HG02571 (cell line): ENCODE results near the gene PEF1.

Experiments
- ATAC-seq: cut with Tn5 transposase; IDR thresholded peaks from one replicate; pipeline ENCODE4 v1.9.1; 2021; ENCODE audit warnings: mild to moderate bottlenecking, moderate library complexity; ENCODE audit not compliant: unreplicated experiment

Gene PEF1

DNA sequence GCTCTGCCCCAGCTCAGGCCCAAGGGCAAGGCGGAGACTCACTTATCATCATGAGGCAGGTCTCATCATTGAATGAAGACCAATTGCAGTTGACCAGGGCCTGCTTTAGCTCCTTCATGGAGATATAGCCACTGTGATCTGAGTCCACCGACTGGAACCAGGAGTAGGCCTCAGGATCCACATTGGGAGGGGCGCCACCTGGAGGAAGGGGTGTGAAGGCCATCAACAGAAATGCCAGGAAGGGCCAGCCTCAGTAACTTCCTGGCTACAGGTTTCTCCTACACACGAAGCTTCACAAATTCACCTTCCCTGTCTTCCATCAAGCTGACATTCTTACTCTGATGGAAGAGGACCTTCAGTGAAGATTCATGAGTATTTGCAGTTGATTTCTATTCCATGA is 11.6 kb downstream of the PEF1 start:
- ATAC-seq, result no peak

DNA sequence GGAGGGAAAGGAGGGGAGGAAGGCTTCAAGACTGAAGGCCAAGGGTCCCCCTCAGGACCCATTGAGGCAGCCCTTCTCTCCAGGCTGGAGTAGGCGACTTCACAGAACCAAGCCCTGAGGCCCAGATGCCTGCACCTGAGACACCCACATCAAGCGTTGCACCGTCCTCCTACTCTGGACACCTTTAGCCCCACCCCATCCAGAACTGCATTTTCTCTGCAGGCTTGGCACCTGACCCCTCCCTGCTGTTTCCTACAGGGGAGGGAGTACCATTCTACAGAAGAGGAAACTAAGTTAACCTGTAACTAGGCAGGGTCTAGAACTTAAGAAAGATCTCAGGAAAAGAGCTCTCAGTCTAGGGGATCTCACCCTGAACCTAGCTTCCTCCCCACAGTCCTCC is 12.0 kb downstream of the PEF1 start:
- ATAC-seq, result no peak

GRCh38 chr1:31628931-31629556 is 15.6 kb downstream of the PEF1 start:
- ATAC-seq, result no peak

DNA sequence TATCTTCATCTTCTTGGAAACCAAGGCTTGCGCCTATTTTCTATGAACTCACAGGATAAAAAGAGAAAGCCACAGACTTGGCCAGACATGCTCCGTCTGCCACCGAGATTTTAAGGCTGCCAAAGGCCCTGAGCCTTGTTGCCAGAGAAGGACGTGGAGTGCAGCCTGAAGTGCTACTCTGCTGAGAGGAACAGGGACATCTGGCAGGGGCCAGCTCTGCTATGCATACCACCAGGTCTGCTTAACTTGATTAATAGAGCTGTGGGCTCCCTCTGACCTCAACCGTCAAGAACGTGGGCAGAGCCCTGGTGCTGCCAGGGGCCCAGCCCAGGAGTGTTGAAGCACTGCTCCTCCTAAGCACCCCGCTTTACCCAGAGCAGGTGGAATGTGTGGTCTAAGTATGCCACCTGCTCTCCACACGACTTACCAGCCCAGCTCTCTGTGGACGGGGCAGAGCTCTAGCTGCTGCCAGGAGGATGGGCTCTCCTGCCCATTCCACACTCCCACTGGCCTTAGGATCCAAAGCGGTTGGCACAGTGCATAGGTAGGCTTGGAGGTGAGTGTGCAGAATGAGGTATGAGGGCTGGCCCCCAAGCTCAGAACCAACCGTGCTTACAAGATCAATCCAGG is 16.6 kb downstream of the PEF1 start:
- ATAC-seq, result no peak

DNA sequence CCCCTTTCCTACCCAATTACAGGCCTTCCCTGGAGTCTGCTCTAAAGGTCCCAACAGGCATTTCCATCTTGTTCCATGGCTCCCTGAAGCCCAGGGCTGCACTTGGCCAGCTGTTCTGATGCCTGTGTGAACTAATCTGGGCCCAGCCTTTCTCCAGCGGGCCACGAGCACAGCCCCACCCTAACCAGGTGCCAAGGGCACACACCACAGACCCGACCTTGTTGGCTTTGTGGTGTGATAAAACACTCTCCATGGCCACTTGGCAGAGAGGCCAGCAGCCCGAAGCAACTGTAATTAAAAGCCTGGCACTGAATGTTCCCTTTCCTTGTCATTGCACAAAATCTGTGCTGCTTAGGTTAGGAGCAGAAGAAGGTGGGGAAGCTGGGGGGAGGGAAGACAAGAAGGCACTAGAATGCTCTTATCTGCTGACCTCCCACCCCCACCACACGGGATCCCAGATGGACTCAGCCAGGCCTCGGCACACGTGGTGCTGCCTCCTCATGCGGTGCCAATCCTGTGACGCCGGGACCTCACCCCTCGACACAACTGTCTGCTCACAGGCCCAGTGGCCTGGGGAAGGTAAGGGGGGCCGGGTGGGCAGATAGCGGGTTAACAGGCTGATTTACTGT is 17.3 kb downstream of the PEF1 start:
- ATAC-seq, result no peak

DNA sequence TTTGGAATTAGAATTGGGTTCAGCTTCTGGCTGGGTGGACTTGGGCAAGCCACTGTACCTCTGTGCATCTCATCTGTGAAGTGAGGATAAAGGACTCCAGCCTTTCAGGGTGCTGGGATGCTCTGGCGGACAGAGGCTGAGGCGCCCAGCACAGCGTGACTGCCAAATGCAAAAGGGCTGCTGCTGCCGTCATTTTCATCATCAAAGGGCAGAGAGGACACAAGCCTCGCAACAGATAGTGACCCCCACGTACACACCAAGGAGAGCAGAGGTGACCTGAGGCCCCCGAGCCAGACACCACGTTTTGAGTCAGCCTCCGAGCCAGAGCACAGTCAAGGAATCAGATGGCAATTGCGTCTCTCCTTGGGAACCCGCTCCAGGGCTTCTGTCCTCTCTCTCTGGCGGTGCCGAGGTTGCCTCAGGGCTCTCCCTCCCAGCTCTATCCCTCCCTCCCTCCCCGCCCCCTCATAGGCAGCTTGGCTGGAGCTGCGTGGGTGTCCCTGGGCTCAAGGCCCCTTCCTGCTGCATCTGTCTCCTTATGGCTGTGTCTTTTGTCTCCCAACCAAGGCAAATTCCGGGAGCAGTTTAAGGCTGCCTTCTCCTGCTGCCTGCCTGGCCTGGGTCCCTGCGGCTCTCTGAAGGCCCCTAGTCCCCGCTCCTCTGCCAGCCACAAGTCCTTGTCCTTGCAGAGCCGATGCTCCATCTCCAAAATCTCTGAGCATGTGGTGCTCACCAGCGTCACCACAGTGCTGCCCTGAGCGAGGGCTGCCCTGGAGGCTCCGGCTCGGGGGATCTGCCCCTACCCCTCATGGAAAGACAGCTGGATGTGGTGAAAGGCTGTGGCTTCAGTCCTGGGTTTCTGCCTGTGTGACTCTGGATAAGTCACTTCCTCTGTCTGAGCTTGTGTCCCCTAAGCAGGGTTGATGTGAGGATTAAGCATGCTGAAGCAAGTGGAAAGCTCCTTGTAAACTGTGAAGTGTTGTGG is 18.2 kb downstream of the PEF1 start:
- ATAC-seq, result no peak

GRCh38 chr1:31625561-31626222 is 19.0 kb downstream of the PEF1 start:
- ATAC-seq, result no peak

DNA sequence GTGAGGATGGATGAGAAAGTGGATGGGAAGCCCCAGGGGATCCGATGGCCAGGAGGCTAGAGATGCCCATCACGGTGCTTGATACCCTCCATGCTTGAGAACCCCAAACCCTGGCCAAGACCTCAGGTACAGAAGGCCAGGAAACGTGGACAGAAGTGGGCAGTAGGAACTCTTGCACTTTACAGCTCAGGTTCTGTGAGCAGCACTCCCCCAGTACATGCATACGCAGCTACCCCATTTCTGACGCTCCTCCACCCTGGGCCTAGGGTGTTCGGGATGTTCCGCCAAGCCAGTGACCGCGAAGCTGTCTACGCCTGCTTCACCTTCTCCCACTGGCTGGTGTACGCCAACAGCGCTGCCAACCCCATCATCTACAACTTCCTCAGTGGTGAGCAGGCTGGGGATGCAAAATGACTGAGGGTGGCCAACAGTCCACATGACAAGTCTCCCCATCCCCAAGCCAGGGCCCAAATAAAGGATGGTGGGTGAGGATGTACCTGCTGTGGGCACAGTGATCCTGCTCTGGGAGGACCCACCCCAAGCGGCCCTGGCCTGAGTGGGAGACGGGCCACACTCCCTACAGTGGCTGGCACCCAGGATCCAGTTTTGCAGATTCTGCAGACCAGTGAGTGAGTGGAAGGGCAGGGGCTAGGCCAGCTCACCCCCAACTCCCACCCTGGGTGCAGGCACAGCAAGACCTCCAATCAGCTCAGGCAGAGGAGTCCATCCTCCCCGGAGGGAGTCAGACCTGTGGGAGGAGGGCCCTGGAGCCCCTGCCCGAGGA is 19.8 kb downstream of the PEF1 start:
- ATAC-seq, result no peak

GRCh38 chr1:31624309-31624708 is 20.4 kb downstream of the PEF1 start:
- ATAC-seq, result no peak

GRCh38 chr1:31623365-31623764 is 21.3 kb downstream of the PEF1 start:
- ATAC-seq, result no peak

- no peak for ATAC-seq
Measured at GRCh38 chr1:31621847-31622730, 22.6 kb downstream of the PEF1 start.

DNA sequence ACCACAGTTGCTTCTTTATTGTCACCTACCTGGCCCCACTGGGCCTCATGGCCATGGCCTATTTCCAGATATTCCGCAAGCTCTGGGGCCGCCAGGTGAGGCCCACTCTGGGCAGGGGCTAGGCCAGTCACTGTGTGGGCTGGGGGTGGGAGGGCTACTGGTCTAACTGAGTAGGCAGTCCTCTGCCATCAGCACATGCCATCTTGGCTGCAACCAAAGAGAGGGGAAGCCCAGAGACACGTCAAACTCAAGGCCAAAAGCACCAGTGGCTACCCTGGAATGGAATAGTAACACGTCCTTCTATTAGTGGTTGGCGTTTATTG is 23.2 kb downstream of the PEF1 start:
- ATAC-seq, result no peak

DNA sequence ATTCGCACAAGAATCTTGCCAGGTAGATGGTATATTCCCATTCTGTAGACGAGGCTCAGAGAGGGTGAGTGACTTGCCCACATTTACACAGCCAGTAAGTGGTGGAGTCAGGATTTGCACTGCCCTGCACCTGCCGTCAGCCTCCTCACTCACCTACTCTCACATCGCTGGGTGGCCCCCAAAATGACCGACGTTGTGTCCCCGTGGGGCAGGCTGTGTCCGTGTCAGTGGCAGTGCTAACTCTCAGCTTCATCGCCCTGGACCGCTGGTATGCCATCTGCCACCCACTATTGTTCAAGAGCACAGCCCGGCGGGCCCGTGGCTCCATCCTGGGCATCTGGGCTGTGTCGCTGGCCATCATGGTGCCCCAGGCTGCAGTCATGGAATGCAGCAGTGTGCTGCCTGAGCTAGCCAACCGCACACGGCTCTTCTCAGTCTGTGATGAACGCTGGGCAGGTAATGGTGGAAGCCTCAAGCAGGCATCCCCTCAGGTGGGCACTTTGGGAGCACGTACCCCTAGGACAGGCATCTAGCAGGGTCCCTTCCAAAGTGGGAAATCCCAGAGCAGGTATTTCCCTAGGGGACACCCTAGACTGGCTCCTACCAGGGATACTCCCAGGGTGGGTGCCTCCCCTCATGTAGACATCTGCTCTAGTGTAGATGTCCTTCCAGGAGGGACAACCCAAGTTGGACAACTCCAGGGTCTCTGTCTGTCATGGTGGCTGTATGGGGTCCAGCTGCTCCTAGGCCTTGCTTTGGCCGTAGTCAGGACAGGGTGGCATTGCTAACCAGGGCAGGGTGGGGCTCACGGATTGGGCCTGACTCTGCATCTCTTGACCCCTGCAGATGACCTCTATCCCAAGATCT is 23.8 kb downstream of the PEF1 start:
- no peak for ATAC-seq

DNA sequence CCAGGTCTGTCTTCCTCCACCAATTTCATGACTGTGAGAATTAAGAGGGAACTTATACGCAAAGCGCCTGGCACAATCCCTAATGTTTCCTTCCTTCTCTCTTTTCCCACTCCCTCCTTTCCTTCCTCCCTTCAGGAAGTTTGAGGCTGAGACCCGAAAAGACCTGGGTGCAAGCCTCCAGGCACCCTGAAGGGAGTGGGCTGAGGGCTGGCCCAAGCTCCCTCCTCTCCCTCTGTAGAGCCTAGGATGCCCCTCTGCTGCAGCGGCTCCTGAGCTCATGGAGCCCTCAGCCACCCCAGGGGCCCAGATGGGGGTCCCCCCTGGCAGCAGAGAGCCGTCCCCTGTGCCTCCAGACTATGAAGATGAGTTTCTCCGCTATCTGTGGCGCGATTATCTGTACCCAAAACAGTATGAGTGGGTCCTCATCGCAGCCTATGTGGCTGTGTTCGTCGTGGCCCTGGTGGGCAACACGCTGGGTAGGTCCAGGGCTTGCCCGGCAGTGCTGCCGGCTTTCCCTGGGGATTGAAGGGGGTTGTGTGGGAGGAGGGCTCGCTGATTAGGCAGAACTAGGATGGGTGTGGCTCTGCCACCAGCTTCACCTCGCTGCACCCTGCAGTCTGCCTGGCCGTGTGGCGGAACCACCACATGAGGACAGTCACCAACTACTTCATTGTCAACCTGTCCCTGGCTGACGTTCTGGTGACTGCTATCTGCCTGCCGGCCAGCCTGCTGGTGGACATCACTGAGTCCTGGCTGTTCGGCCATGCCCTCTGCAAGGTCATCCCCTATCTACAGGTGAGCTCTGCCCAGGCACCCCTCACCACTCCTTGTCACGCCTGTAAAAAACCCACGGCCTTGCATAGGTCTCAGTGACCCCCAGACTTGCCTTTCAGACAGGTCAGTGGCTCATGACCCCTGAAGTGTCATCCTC is 25.5 kb downstream of the PEF1 start:
- ATAC-seq, result no peak

DNA sequence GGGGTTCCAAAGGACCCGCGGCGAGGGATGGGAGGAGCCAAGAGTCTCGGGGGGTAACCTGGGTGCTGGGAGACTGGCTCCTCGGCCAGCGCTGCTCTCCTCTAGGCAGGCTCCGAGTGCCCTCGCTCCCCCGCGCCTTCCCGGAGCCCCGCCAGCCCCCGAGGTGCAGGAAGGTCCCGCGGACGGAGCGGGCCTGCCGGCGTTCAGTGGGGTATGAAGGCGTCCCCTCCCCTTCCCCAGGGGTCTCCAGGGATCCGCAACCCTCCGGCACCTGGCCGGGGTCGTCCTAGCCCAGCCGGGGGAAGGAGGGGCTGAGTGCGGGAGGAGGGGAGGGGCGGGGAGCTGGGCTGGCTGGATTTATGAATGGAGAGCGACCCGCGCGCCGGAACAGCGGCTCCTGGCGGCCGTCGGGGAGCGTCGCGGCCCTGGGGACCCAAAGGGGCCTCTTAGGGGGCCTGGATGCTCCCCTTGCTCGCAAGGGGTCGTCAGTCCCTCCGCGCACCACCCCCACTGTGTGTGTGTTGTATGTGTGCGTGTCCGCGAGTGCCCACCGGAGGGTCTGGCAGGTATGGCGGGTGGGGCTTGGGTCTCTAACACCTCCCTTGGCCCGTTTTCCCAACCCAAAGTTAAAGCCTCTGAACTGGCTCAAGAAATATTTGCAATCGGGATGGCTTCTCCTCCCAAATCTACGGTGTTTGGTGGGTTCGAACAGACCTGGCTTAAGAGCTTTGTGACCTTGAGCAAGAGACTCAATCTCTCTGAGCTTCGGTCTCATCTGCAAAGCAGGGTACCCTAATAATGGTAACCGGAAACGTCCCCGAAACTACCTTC is 26.5 kb downstream of the PEF1 start:
- ATAC-seq, result no peak

DNA sequence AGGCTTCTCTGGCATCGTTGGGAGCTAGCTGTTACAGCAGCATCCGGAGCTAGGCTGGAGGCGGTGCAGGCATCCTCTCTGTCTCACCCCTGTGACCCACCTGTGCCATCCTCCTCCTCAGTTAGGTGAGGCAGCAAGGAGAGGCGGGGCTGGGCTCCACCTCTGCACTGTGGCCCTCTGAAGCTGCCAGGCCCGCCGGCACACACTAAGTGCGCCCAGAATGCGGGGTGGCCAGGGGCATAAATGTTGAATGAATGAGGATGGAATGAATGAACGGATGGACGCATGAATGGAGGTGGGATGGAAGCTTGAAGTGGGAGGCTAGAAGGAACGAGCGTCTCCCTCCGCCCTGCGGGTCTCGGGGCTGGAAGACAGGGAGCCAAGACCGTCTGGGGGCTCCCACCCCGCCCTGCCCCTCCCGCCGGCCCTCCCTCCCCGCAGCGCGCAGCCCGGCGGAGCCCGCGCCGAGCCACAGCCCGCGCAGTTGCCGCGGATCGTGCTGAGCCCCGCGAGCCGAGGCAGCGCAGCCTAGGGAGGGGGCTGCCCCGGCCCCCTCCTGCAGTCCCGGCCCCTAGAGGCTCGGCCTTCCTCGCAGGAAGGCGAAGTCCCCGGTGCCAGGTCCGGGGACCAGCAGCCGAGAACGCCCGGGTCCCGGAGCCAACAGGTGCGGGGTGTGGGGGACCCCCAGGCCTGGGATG is 27.3 kb downstream of the PEF1 start, which contains the start of gene HCRTR1:
HCRTR1 (plus strand) TSS at position 472 of the 698 bp plus-strand sequence. CDS start 1,504 bp downstream, outside the sequence.
- ATAC-seq, result no peak
